HepG2 (cell line): ENCODE measurements around the gene TRMT112. TPM values are rescaled to one million over a fixed set of nuclear protein-coding genes. Genes with fewer than 3 reads are reported as not detected.

ENCODE experiments used
- ATAC-seq: fragments of 200-7000 bp; cut with Tn5 transposase; 3 replicates; pipeline ENCODE4 v1.9.1; 2020; ENCODE audit warnings: mild to moderate bottlenecking, moderate library complexity
- BruUV-seq: library from RNA; stranded (reverse); fragments of 400-500 nt; replicated peaks from 2 replicates; lab custom pipeline; 2021; lab: Mats Ljungman, UMichigan
- CTCF ChIA-PET: fragments of 300-600 bp; formaldehyde crosslinking; extraction: SDS; loops from one replicate; lab custom pipeline; 2021; ENCODE audit warnings: low total read pairs, inconsistent platforms, low intra/inter-chr PET ratio; lab: Yijun Ruan, JAX
- POLR2A ChIA-PET: fragments of 350-600 bp; sonication (Branson Sonifier 250); formaldehyde crosslinking; loops from one replicate; lab custom pipeline; 2020; ENCODE audit warnings: antibody characterized with exemption, inconsistent platforms; lab: Yijun Ruan, JAX
- DNase-seq: peaks from one replicate; pipeline ENCODE4 v3.0.0-alpha.2; 2015; ENCODE audit warnings: low spot score
- FAIRE-seq: peaks from 3 replicates; lab custom pipeline; 2011; peaks lifted over from hg19 to GRCh38; lab: Jason Lieb, UNC
- H2AFZ ChIP-seq: one replicate; pipeline ENCODE4 v1.6.1; 2011; ENCODE audit warnings: low read length, inconsistent platforms
- H3K27ac ChIP-seq: fragments of 300-600 bp; 3 replicates; pipeline ENCODE4 v1.8.0; 2011; ENCODE audit warnings: mixed run types, mild to moderate bottlenecking, mixed read lengths, low read length, inconsistent platforms; ENCODE audit not compliant: insufficient read depth; ENCODE audit errors: extremely low read length
- H3K27me3 ChIP-seq, 2 experiments: fragments of 200-600 bp in 1 of 2; 2 replicates in 1 of 2; 3 replicates in 1 of 2; pipeline versions ENCODE4 v1.6.0 to v1.8.0; 2011; ENCODE audit warnings: low read length in 2 of 2, mild to moderate bottlenecking in 2 of 2, moderate library complexity in 2 of 2, inconsistent platforms in 1 of 2; ENCODE audit not compliant: insufficient read depth in 2 of 2, control insufficient read depth in 1 of 2
- H3K36me3 ChIP-seq, 2 experiments: fragments of 200-600 bp in 1 of 2; replicated peaks in 1 of 2; 2 replicates in 1 of 2; 3 replicates in 1 of 2; pipeline versions ENCODE4 v1.5.1 to v1.8.0; 2011; ENCODE audit warnings: low read length in 2 of 2, inconsistent platforms in 1 of 2; ENCODE audit not compliant: insufficient read depth in 2 of 2, control insufficient read depth in 1 of 2
- H3K4me1 ChIP-seq: 2 replicates; pipeline ENCODE4 v1.5.1; 2012; ENCODE audit warnings: low read length, inconsistent platforms; ENCODE audit not compliant: insufficient read depth
- H3K4me2 ChIP-seq: 2 replicates; pipeline ENCODE4 v1.6.0; 2011; ENCODE audit warnings: low read depth, low read length, inconsistent platforms
- H3K4me3 ChIP-seq, 3 experiments: fragments of 200-600 bp in 1 of 3; sonication (generic), shearing (Covaris generic) in 1 of 3; replicated peaks in 1 of 3; 2 replicates each; pipeline ENCODE4 v1.5.1; 2011 to 2016; ENCODE audit warnings: low read length in 3 of 3, inconsistent platforms in 2 of 3, low read depth in 2 of 3, mild to moderate bottlenecking in 2 of 3, control low read depth in 1 of 3, mixed read lengths in 1 of 3; ENCODE audit not compliant: insufficient read depth in 1 of 3
- H3K79me2 ChIP-seq: one replicate; pipeline ENCODE4 v1.6.1; 2011; ENCODE audit warnings: low read length, inconsistent platforms; ENCODE audit not compliant: insufficient read depth
- H3K9ac ChIP-seq: 2 replicates; pipeline ENCODE4 v1.6.0; 2011; ENCODE audit warnings: mild to moderate bottlenecking, low read depth, low read length, inconsistent platforms; ENCODE audit not compliant: insufficient read depth
- H3K9me3 ChIP-seq: 2 replicates; pipeline ENCODE4 v1.5.1; 2012; ENCODE audit warnings: mild to moderate bottlenecking, low read length
- H4K20me1 ChIP-seq: 2 replicates; pipeline ENCODE4 v1.6.0; 2011; ENCODE audit warnings: inconsistent platforms, mild to moderate bottlenecking, low read length, moderate library complexity; ENCODE audit not compliant: insufficient read depth
- CEBPG ChIP-seq: IDR thresholded peaks from 2 replicates; pipeline ENCODE4 v1.6.1; 2016
- CTCF ChIP-seq: sonication (generic); formaldehyde crosslinking; IDR thresholded peaks from 2 replicates; pipeline ENCODE4 v1.5.0; 2020; ENCODE audit warnings: mild to moderate bottlenecking, missing genetic modification reagents, moderate library complexity
- MAFK ChIP-seq, 2 experiments: IDR thresholded peaks in 1 of 2; conservative IDR thresholded peaks in 1 of 2; 2 replicates each; pipeline ENCODE4 v1.6.1; 2011; ENCODE audit warnings: improper control_type of control experiment in 2 of 2, low read length in 2 of 2
- STAG1 ChIP-seq: sonication (generic); formaldehyde crosslinking; IDR thresholded peaks from 2 replicates; pipeline ENCODE4 v1.4.0; 2020; ENCODE audit warnings: missing genetic modification reagents
- TEAD3 ChIP-seq: optimal IDR thresholded peaks from 2 replicates; pipeline ENCODE3; 2016; ENCODE audit warnings: borderline replicate concordance
- ZNF562 ChIP-seq: sonication (generic); formaldehyde crosslinking; IDR thresholded peaks from 2 replicates; pipeline ENCODE4 v1.8.0; 2022; ENCODE audit warnings: missing genetic modification reagents, borderline replicate concordance
- WGBS: methylation state at CpG from one replicate; pipeline ENCODE4 v1.1.6; 2017; ENCODE audit warnings: low lambda C conversion rate; 5-methylcytosine and 5-hydroxymethylcytosine counted together
- in situ Hi-C: cut with HindIII; loops from 2 replicates; pipeline ENCODE4 v1.10.0; 2017; ENCODE audit warnings: low pct_unique_long_range_greater_than_20kb; ENCODE audit not compliant: extremely low pct_ligation_motif_present
- intact Hi-C: fragments of 100-400 bp; cut with micrococcal nuclease; formaldehyde crosslinking; loops from one replicate; pipeline ENCODE4 v1.10.0; 2022; ENCODE audit not compliant: unreplicated experiment
- polyA plus RNA-seq, 8 experiments: library from polyadenylated mRNA; depleted of rRNA in 3 of 8; stranded (reverse) in 7 of 8; unstranded in 1 of 8; fragments of >200 nt; fragmentation: Illumina TruSeq in 4 of 8; extraction: Trizol in 4 of 8; gene quantifications; 2 replicates each; pipeline versions ENCODE4 v1.2.1 to v1.2.3, GENCODE V29; 2011 to 2016; ENCODE audit warnings: low read depth in 4 of 8, missing spikeins in 1 of 8, mixed read lengths in 1 of 8; ENCODE audit not compliant: insufficient read depth in 1 of 8
- total RNA-seq, 5 experiments: library from RNA; depleted of rRNA; stranded (reverse); fragments of >200 nt; fragmentation: Illumina TruSeq; extraction: Trizol; gene quantifications; 2 replicates each; pipeline ENCODE4 v1.2.3, GENCODE V29; 2016; ENCODE audit warnings: low read depth in 1 of 5
- TF ChIP-seq, protein P1 (sequence below): IDR thresholded peaks from 2 replicates; pipeline ENCODE4 v1.6.1; 2012; ENCODE audit warnings: inconsistent platforms
- TF ChIP-seq, protein P2 (sequence below): sonication (generic); formaldehyde crosslinking; conservative IDR thresholded peaks from 2 replicates; pipeline ENCODE4 v1.8.0; 2022; ENCODE audit warnings: missing genetic modification reagents

TRMT112 gene
- total and polyA plus RNA-seq, 2 of the 13 experiments (the other 11 are each of a cell fraction or from before 2014, with no cell fraction given) = 186 to 409 TPM

- Histone ChIP-seq H3K4me3 (no peak overlapping the region), H2AFZ (no peak overlapping the region), H3K4me2 (no peak overlapping the region), H3K36me3 (no peaks in the 10 kb centered on the region)
- no peak for ATAC-seq
- CTCF ChIA-PET = interaction anchor here (1.2 kb wide), 1 partner anchor 11 kb away, joined by 3 read pairs; no protein-coding TSS in a partner anchor
- no peak for FAIRE-seq
- TF ChIP-seq, protein P1, sequence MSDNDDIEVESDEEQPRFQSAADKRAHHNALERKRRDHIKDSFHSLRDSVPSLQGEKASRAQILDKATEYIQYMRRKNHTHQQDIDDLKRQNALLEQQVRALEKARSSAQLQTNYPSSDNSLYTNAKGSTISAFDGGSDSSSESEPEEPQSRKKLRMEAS = no peak
- TF ChIP-seq, all 625 proteins: peak for 0
- no peaks in the 10 kb centered on the region for H4K20me1 ChIP-seq
- no peaks in the 10 kb centered on the region for H3K79me2 ChIP-seq
- intact Hi-C loops = no loop called here
- WGBS = 79% methylated on average over 26 of the region's 28 CpGs
- peaks cover 4 to 29% of the 10 kb centered on the region in 2 experiments; a peak in 4 of 5 replicates for H3K27me3 ChIP-seq
- no peak overlapping the region for H3K27ac ChIP-seq
- in situ Hi-C loops = no loop called here
- peaks cover 57% of the 10 kb centered on the region for H3K4me1 ChIP-seq
- no peak overlapping the region for H3K9ac ChIP-seq
- no peak for DNase-seq
- no peaks in the 10 kb centered on the region for H3K9me3 ChIP-seq
- POLR2A ChIA-PET = interaction anchor here (1.1 kb wide), 1 partner anchor 27 kb away, joined by 3 read pairs; the partner anchor contains the start of genes PRDX5 and TRMT112
- no TSS peak for BruUV-seq
Observed at GRCh38 chr11:64344787-64345186, 27.4 kb upstream of the TRMT112 start.

DNA sequence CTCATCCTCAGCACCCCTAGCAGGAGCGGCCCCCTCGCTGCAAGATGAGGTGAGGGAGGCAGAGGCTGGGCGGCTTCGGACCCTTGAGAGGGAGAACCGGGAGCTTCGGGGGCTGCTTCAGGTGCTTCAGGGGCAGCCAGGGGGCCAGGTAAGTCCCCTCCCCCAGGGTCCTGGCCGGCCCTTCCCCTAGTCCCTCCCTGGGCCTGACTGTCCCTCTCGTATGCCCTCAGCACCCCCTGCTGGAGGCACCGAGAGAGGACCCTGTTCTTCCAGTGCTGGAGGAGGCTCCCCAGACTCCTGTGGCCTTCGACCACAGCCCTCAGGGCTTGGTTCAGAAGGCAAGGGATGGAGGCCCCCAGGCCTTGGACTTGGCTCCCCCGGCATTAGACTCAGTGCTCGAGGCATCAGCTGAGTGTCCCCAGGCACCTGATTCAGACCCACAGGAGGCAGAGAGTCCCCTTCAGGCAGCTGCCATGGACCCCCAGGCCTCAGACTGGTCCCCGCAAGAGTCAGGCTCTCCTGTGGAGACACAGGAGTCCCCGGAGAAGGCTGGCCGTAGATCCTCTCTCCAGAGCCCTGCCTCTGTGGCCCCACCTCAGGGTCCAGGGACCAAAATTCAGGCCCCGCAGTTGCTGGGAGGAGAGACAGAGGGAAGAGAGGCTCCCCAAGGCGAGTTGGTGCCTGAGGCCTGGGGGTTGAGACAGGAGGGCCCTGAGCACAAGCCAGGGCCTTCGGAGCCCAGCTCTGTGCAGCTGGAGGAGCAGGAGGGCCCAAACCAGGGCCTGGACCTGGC is 26.6 kb upstream of the TRMT112 start:
- H3K9ac ChIP-seq = no peak overlapping the region
- DNase-seq (no peak), ATAC-seq (peak; percentile 5; the same call in 1 of the 3 replicates), FAIRE-seq (no peak)
- 26% methylated on average over 7 of the region's 18 CpGs for WGBS
- H3K4me1 ChIP-seq = peaks cover 54% of the 10 kb centered on the region
- intact Hi-C loops = no loop called here
- no peaks in the 10 kb centered on the region for H3K36me3 ChIP-seq
- H3K9me3 ChIP-seq = no peaks in the 10 kb centered on the region
- H3K4me3 ChIP-seq = no peak overlapping the region; a peak in 1 of 6 replicates
- no peak overlapping the region for H3K4me2 ChIP-seq
- H3K27ac ChIP-seq = no peak overlapping the region
- H4K20me1 ChIP-seq = no peaks in the 10 kb centered on the region
- H3K27me3 ChIP-seq = peaks cover 3 to 37% of the 10 kb centered on the region in 2 experiments; a peak in 4 of 5 replicates
- no TSS peak for BruUV-seq
- CTCF ChIA-PET = no interaction called here
- POLR2A ChIA-PET = interaction anchor here (1.0 to 1.1 kb wide), 2 partner anchors 11 to 27 kb away, joined by 3 read pairs; partner anchors contain the start of genes PRDX5 and TRMT112
- TF ChIP-seq, protein P2, sequence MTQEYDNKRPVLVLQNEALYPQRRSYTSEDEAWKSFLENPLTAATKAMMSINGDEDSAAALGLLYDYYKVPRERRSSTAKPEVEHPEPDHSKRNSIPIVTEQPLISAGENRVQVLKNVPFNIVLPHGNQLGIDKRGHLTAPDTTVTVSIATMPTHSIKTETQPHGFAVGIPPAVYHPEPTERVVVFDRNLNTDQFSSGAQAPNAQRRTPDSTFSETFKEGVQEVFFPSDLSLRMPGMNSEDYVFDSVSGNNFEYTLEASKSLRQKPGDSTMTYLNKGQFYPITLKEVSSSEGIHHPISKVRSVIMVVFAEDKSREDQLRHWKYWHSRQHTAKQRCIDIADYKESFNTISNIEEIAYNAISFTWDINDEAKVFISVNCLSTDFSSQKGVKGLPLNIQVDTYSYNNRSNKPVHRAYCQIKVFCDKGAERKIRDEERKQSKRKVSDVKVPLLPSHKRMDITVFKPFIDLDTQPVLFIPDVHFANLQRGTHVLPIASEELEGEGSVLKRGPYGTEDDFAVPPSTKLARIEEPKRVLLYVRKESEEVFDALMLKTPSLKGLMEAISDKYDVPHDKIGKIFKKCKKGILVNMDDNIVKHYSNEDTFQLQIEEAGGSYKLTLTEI = no peak
- TF ChIP-seq TEAD3 = no peak
- no peak for TF ChIP-seq MAFK (conservative IDR thresholded peaks at IDR 0.05 in 1 of 2, IDR thresholded peaks at IDR 0.05 in 1 of 2; ENCODE audit: low read length in 2 of 2)
- no peak for TF ChIP-seq CEBPG
- TF ChIP-seq CTCF = peak; percentile 67
- TF ChIP-seq STAG1 = peak; percentile 48
- TF ChIP-seq ZNF562 (CRISPR knock-in tag) = no peak
- in situ Hi-C loops = no loop called here
- no peaks in the 10 kb centered on the region for H3K79me2 ChIP-seq
- no peak overlapping the region for H2AFZ ChIP-seq
